SK-N-SH treated with all-trans-retinoic acid at 6 μM for 48 hours (cell line): Measurements from ENCODE around the gene ROBO1.
A peak's percentile ranks its signal among the peaks of the same experiment; 100 is the strongest.
"Not testable (repeated sequence)": the region's sequence is repeated elsewhere in the genome, so short reads cannot be mapped to it uniquely, and the experiment has no call there.

ENCODE experiments used
- ATAC-seq: fragments of 200-7000 bp; cut with Tn5 transposase; 3 replicates; pipeline ENCODE4 v1.9.1; 2020; ENCODE audit warnings: mild to moderate bottlenecking, moderate library complexity
- ARNTL ChIP-seq: fragments of 450-650 bp; formaldehyde crosslinking; IDR thresholded peaks from 2 replicates; pipeline ENCODE4 v1.5.0; 2020; ENCODE audit warnings: low read depth, mild to moderate bottlenecking, moderate library complexity, borderline replicate concordance
- CREB5 ChIP-seq: fragments of 250-450 bp; sonication (Bioruptor Pico); IDR thresholded peaks from 2 replicates; pipeline ENCODE4 v1.5.1; 2020; ENCODE audit warnings: low read depth, mild to moderate bottlenecking, moderate library complexity
- CSDC2 ChIP-seq: fragments of 250-450 bp; sonication (Bioruptor Pico); IDR thresholded peaks from 2 replicates; pipeline ENCODE4 v1.5.0; 2020; ENCODE audit warnings: mild to moderate bottlenecking, moderate library complexity
- CSRNP3 ChIP-seq: fragments of 250-450 bp; sonication (Bioruptor Pico); IDR thresholded peaks from 2 replicates; pipeline ENCODE4 v1.5.1; 2021; ENCODE audit warnings: mild to moderate bottlenecking, moderate library complexity
- ISL1 ChIP-seq: fragments of 250-450 bp; sonication (Bioruptor Pico); IDR thresholded peaks from 2 replicates; pipeline ENCODE4 v2.1.2; 2022; ENCODE audit warnings: mild to moderate bottlenecking, moderate library complexity
- OSR1 ChIP-seq: fragments of 250-450 bp; sonication (Bioruptor Pico); IDR thresholded peaks from 2 replicates; pipeline ENCODE4 v1.8.0; 2022; ENCODE audit warnings: moderate library complexity, mild to moderate bottlenecking, inconsistent platforms
- POU6F1 ChIP-seq: fragments of 250-450 bp; sonication (Bioruptor Pico); IDR thresholded peaks from 2 replicates; pipeline ENCODE4 v1.8.0; 2021; ENCODE audit warnings: low read depth, mild to moderate bottlenecking, moderate library complexity, borderline replicate concordance
- PPARA ChIP-seq: fragments of 250-450 bp; sonication (Bioruptor Pico); IDR thresholded peaks from 2 replicates; pipeline ENCODE4 v1.5.0; 2020; ENCODE audit warnings: mild to moderate bottlenecking, borderline replicate concordance
- RARB ChIP-seq: fragments of 250-450 bp; sonication (Bioruptor Pico); IDR thresholded peaks from 2 replicates; pipeline ENCODE4 v1.8.0; 2021; ENCODE audit warnings: mild to moderate bottlenecking, moderate library complexity
- SNAI2 ChIP-seq: fragments of 250-450 bp; sonication (Bioruptor Pico); IDR thresholded peaks from 2 replicates; pipeline ENCODE4 v1.5.0; 2020; ENCODE audit warnings: mild to moderate bottlenecking, moderate library complexity
- TCF4 ChIP-seq: fragments of 250-450 bp; sonication (Bioruptor Pico); IDR thresholded peaks from 2 replicates; pipeline ENCODE4 v1.8.0; 2021; ENCODE audit warnings: mild to moderate bottlenecking, moderate library complexity, borderline replicate concordance
- TOX ChIP-seq: fragments of 250-450 bp; sonication (Bioruptor Pico); IDR thresholded peaks from 2 replicates; pipeline ENCODE4 v1.8.0; 2021; ENCODE audit warnings: mild to moderate bottlenecking, moderate library complexity, borderline replicate concordance
- ZC3H10 ChIP-seq: fragments of 250-450 bp; sonication (Bioruptor Pico); IDR thresholded peaks from 2 replicates; pipeline ENCODE4 v1.5.1; 2021; ENCODE audit warnings: mild to moderate bottlenecking, moderate library complexity
- ZFP30 ChIP-seq: fragments of 450-650 bp; formaldehyde crosslinking; IDR thresholded peaks from 2 replicates; pipeline ENCODE4 v1.5.0; 2022; ENCODE audit warnings: mild to moderate bottlenecking, moderate library complexity
- ZNF565 ChIP-seq: fragments of 450-650 bp; formaldehyde crosslinking; conservative IDR thresholded peaks from 2 replicates; pipeline ENCODE4 v1.5.0; 2020; ENCODE audit warnings: low read depth, mild to moderate bottlenecking, moderate library complexity
- ZNF8 ChIP-seq: fragments of 450-650 bp; formaldehyde crosslinking; IDR thresholded peaks from 2 replicates; pipeline ENCODE4 v1.5.0; 2020; ENCODE audit warnings: mild to moderate bottlenecking, moderate library complexity
- TF ChIP-seq, protein P1 (sequence below): fragments of 250-450 bp; sonication (Bioruptor Pico); IDR thresholded peaks from 2 replicates; pipeline ENCODE4 v1.5.0; 2020; ENCODE audit warnings: mild to moderate bottlenecking, moderate library complexity
- TF ChIP-seq, protein P2 (sequence below): fragments of 250-450 bp; sonication (Bioruptor Pico); IDR thresholded peaks from 2 replicates; pipeline ENCODE4 v1.8.0; 2020; ENCODE audit warnings: mild to moderate bottlenecking, moderate library complexity, borderline replicate concordance

The ROBO1 gene

GRCh38 chr3:79515072-79515471, 252.7 kb downstream of the ROBO1 start:
- ATAC-seq = peak; percentile 93
- TF ChIP-seq ZC3H10 (CRISPR knock-in tag) (no peak), TCF4 (peak; percentile 60), ISL1 (peak; percentile 71), POU6F1 (CRISPR knock-in tag) (peak; percentile 61; the same call in 1 of the 2 replicates), RARB (CRISPR knock-in tag) (no peak), ZNF565 (no peak), ZNF8 (CRISPR knock-in tag) (no peak), SNAI2 (0 out of 2 replicates have a peak, but pooled peaks have one; percentile 33), ZFP30 (CRISPR knock-in tag) (no peak), PPARA (CRISPR knock-in tag) (no peak), CSDC2 (CRISPR knock-in tag) (0 out of 2 replicates have a peak, but pooled peaks have one; percentile 68), TOX (CRISPR knock-in tag) (no peak)
- TF ChIP-seq, protein P1, sequence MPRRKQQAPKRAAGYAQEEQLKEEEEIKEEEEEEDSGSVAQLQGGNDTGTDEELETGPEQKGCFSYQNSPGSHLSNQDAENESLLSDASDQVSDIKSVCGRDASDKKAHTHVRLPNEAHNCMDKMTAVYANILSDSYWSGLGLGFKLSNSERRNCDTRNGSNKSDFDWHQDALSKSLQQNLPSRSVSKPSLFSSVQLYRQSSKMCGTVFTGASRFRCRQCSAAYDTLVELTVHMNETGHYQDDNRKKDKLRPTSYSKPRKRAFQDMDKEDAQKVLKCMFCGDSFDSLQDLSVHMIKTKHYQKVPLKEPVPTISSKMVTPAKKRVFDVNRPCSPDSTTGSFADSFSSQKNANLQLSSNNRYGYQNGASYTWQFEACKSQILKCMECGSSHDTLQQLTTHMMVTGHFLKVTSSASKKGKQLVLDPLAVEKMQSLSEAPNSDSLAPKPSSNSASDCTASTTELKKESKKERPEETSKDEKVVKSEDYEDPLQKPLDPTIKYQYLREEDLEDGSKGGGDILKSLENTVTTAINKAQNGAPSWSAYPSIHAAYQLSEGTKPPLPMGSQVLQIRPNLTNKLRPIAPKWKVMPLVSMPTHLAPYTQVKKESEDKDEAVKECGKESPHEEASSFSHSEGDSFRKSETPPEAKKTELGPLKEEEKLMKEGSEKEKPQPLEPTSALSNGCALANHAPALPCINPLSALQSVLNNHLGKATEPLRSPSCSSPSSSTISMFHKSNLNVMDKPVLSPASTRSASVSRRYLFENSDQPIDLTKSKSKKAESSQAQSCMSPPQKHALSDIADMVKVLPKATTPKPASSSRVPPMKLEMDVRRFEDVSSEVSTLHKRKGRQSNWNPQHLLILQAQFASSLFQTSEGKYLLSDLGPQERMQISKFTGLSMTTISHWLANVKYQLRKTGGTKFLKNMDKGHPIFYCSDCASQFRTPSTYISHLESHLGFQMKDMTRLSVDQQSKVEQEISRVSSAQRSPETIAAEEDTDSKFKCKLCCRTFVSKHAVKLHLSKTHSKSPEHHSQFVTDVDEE (CRISPR knock-in tag) = peak; percentile 74
- TF ChIP-seq, all 23 proteins: peak for 6

DNA sequence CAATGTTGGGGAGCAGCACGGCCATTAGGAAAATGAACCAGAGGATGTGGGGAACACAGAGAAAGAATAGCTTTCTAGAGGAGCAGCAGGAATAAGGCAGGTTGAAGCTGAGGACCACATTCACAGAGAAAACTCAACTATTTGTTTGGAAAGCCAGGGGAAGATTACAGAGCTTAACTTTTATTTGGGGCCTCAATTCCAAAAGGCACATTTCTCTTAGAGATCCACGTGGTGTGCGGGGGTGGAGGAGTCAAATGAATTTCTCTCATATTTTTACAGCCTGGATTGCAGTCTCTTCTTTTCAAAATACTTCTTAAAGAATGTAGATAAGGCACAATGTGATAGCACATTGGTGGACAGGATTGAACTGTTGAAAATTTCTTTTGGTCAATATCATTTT, 253.7 kb downstream of the ROBO1 start:
- no peak for ATAC-seq
- TF ChIP-seq, protein P2, sequence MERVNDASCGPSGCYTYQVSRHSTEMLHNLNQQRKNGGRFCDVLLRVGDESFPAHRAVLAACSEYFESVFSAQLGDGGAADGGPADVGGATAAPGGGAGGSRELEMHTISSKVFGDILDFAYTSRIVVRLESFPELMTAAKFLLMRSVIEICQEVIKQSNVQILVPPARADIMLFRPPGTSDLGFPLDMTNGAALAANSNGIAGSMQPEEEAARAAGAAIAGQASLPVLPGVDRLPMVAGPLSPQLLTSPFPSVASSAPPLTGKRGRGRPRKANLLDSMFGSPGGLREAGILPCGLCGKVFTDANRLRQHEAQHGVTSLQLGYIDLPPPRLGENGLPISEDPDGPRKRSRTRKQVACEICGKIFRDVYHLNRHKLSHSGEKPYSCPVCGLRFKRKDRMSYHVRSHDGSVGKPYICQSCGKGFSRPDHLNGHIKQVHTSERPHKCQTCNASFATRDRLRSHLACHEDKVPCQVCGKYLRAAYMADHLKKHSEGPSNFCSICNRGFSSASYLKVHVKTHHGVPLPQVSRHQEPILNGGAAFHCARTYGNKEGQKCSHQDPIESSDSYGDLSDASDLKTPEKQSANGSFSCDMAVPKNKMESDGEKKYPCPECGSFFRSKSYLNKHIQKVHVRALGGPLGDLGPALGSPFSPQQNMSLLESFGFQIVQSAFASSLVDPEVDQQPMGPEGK (CRISPR knock-in tag) = no peak

GRCh38 chr3:79506751-79507150, 261.0 kb downstream of the ROBO1 start:
- no peak for ATAC-seq
- no peak for TF ChIP-seq ARNTL (CRISPR knock-in tag)
- TF ChIP-seq OSR1 (CRISPR knock-in tag) = no peak
- TF ChIP-seq, all 23 proteins: peak for 0

GRCh38 chr3:79502216-79502681, 265.5 kb downstream of the ROBO1 start:
- not testable (repeated sequence) for ATAC-seq

DNA sequence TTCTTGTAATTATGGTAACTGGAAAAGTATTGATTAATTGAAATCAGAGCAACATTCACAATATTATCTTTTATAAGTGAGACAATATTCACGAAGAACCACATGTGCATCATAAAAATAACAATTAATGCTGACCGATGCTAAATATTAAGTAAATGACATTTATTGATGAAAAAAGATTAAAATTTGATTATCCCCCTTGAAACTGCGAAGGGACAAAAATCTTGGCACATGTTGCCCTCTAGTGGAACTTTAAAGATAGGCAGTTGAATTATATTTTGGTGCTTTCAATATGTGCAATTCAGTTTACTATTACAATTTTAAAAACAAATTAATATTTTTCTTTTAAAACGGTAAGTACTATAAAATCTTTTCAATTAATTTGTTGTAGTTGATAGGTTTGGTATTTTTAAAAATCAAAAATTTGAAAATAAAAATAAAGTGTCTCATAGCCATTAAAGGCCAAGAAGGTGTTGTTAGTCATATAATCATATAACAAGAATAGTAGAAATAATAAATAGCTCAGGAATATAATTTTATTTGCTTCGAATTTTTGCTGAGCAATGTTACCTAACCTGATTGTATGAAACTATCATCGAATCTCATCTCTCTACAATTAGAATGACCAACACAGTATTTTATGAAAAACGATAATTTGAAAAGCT, 270.2 kb downstream of the ROBO1 start:
- ATAC-seq = no peak
- TF ChIP-seq ISL1 = no peak
- no peak for TF ChIP-seq CSRNP3
- TF ChIP-seq, protein P1 (CRISPR knock-in tag) = no peak
- no peak for TF ChIP-seq ZNF565
- TF ChIP-seq ZFP30 (CRISPR knock-in tag) = no peak
- TF ChIP-seq CSDC2 (CRISPR knock-in tag) = no peak
- no peak for TF ChIP-seq CREB5 (CRISPR knock-in tag)
- TF ChIP-seq RARB (CRISPR knock-in tag) = no peak
- TF ChIP-seq SNAI2 = no peak
